Nephron (organoid): ENCODE data around the gene CERCAM.

Source experiments
- H3K27ac Mint-ChIP-seq, 3 experiments: 2 replicates each; pipeline ENCODE4 v1.8.0; 2020; ENCODE audit warnings: mixed read lengths in 3 of 3, mild to moderate bottlenecking in 2 of 3, moderate library complexity in 1 of 3
- H3K27me3 Mint-ChIP-seq: 2 replicates; pipeline ENCODE4 v1.8.0; 2021; ENCODE audit warnings: low read depth, mild to moderate bottlenecking, moderate library complexity, mixed read lengths
- H3K36me3 Mint-ChIP-seq: 2 replicates; pipeline ENCODE4 v1.8.0; 2020; ENCODE audit warnings: low read depth, mixed read lengths
- H3K4me1 Mint-ChIP-seq: 2 replicates; pipeline ENCODE4 v1.8.0; 2020; ENCODE audit warnings: mixed read lengths
- H3K4me3 Mint-ChIP-seq, 3 experiments: 2 replicates each; pipeline ENCODE4 v1.8.0; 2020; ENCODE audit warnings: mild to moderate bottlenecking in 3 of 3, mixed read lengths in 3 of 3, moderate library complexity in 2 of 3
- H3K9me3 Mint-ChIP-seq: 2 replicates; pipeline ENCODE4 v1.8.0; 2020; ENCODE audit warnings: mixed read lengths
- TF ChIP-seq, protein P1 (sequence below), 3 experiments: fragments of 200-600 bp; sonication (generic); IDR thresholded peaks; one replicate each; pipeline ENCODE4 v1.5.0; 2021; ENCODE audit warnings: antibody characterized with exemption in 3 of 3; ENCODE audit not compliant: unreplicated experiment in 3 of 3

The CERCAM gene

GRCh38 chr9:128375865-128376264 lies 44.8 kb upstream of the CERCAM start:
- peaks cover 18% of the 10 kb centered on the region for H3K36me3 Mint-ChIP-seq
- peaks cover 17% of the 10 kb centered on the region for H3K4me1 Mint-ChIP-seq
- no peaks in the 10 kb centered on the region for H3K9me3 Mint-ChIP-seq
- no peaks in the 10 kb centered on the region for H3K27me3 Mint-ChIP-seq
- H3K4me3 Mint-ChIP-seq, result no peak overlapping the region
- H3K27ac Mint-ChIP-seq, result no peak overlapping the region
- TF ChIP-seq, protein P1, sequence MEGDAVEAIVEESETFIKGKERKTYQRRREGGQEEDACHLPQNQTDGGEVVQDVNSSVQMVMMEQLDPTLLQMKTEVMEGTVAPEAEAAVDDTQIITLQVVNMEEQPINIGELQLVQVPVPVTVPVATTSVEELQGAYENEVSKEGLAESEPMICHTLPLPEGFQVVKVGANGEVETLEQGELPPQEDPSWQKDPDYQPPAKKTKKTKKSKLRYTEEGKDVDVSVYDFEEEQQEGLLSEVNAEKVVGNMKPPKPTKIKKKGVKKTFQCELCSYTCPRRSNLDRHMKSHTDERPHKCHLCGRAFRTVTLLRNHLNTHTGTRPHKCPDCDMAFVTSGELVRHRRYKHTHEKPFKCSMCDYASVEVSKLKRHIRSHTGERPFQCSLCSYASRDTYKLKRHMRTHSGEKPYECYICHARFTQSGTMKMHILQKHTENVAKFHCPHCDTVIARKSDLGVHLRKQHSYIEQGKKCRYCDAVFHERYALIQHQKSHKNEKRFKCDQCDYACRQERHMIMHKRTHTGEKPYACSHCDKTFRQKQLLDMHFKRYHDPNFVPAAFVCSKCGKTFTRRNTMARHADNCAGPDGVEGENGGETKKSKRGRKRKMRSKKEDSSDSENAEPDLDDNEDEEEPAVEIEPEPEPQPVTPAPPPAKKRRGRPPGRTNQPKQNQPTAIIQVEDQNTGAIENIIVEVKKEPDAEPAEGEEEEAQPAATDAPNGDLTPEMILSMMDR (IDR thresholded peaks at IDR 0.05; ENCODE audit: unreplicated experiment in 3 of 3), result no peak

DNA sequence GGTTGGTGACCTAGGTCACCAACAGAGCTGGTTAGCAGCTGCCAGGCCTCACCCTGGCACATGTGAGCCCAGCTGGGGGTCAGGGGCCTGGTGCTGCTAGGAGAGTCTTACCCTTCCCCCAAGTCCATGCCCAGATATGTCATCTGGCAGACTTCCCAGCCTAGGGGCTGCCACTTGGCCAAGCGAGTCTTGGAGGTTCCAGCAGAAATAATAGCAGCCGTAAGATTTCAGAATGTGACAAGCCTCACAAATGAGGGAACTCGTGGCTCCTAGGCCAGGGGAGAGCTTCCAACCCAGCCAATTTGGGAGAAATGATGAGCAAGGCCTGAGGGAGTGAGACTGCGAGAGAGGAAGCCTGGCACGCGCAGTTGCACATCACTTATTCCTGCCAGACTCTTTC lies 38.4 kb upstream of the CERCAM start:
- Mint-ChIP-seq H3K27ac (peak overlapping the region in 2 of 3 experiments; percentile 54 to 66), H3K36me3 (peaks cover 20% of the 10 kb centered on the region), H3K27me3 (peaks cover 5% of the 10 kb centered on the region), H3K4me3 (no peak overlapping the region), H3K4me1 (peaks cover 21% of the 10 kb centered on the region), H3K9me3 (no peaks in the 10 kb centered on the region)
- TF ChIP-seq, protein P1 (IDR thresholded peaks at IDR 0.05; ENCODE audit: unreplicated experiment in 3 of 3), result no peak

DNA sequence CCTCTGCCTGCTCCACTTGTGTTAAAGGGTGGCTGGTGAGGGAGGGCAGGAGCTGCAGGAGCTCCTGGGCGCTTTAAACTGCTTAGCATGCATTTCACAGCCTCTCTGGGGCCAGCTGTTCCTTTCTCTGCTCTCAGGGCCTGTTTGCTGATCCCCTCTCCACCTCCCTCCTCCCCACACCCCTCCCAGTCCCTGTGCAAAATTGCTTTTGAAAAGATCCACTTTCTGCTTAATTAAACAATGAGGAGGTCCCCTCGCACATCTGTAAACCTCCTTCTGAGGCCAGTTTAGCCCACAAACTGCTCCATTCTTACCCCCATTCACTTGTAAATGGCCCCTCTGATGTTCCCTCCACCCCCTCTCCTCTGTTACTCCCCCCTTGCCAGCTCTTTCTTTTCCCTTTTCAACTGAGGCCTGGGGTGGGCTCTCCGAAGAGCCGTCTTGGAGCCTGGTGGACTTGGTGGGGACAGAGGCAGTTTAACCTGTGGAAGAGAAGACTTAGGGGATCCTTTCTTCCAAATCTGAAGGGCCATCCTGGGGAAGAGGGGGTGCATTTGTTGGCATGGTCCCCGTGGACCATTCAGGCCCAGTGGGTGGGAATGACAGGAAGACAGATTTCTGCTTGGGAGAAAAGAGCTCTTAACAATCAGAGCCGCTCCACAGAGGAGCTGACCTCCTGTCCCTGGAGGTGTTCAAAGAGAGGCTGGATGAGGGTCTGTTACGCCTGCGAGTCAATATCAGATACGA lies 37.5 kb upstream of the CERCAM start:
- Mint-ChIP-seq H3K27me3 (peaks cover 5% of the 10 kb centered on the region), H3K4me3 (no peak overlapping the region), H3K9me3 (no peaks in the 10 kb centered on the region), H3K27ac (peak overlapping the region; percentile 54 to 66 (median 65)), H3K4me1 (peaks cover 21% of the 10 kb centered on the region), H3K36me3 (peaks cover 19% of the 10 kb centered on the region)
- TF ChIP-seq, protein P1 (IDR thresholded peaks at IDR 0.05; ENCODE audit: unreplicated experiment in 3 of 3), result no peak

DNA sequence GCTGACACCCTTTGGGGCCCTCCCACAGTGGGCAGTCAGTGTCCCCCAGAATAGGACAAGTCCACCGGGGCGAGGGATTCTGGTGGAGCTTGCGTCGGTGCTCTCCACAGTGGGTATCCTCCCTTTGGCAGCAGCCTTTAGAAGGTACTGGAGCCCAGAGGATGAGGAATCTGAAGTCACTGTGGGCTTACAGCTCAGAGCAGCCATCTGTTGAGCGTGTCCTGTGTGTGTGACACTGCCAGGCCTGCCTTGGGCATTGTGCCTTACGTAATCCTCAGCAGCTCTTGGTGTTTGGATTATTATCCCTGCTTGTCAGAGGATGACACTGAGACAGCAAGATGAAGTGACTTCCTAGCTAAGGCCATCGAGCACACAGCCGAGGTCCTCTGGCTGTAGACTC lies 36.9 kb upstream of the CERCAM start:
- Mint-ChIP-seq H3K4me3 (no peak overlapping the region), H3K27ac (no peak overlapping the region), H3K9me3 (no peaks in the 10 kb centered on the region), H3K36me3 (peaks cover 14% of the 10 kb centered on the region), H3K27me3 (peaks cover 5% of the 10 kb centered on the region), H3K4me1 (peaks cover 21% of the 10 kb centered on the region)
- TF ChIP-seq, protein P1 (IDR thresholded peaks at IDR 0.05; ENCODE audit: unreplicated experiment in 3 of 3), result no peak

- peaks cover 21% of the 10 kb centered on the region for H3K36me3 Mint-ChIP-seq
- H3K27me3 Mint-ChIP-seq, result peaks cover 16% of the 10 kb centered on the region
- TF ChIP-seq, protein P1 (IDR thresholded peaks at IDR 0.05; ENCODE audit: unreplicated experiment in 3 of 3), result no peak
- peaks cover 21% of the 10 kb centered on the region for H3K4me1 Mint-ChIP-seq
- H3K4me3 Mint-ChIP-seq, result no peak overlapping the region
- H3K9me3 Mint-ChIP-seq, result no peaks in the 10 kb centered on the region
- no peak overlapping the region for H3K27ac Mint-ChIP-seq
Observed at GRCh38 chr9:128384801-128385495, 35.7 kb upstream of the CERCAM start.
